DND-41 (cell line): ENCODE measurements around the gene RDH14.

Experiments
- CTCF ChIP-seq: IDR thresholded peaks from 2 replicates; pipeline ENCODE4 v1.5.1; 2012; ENCODE audit warnings: borderline replicate concordance, low read length, moderate library complexity, mild to moderate bottlenecking; ENCODE audit not compliant: poor library complexity, severe bottlenecking; ENCODE audit errors: extremely low read depth
- EZH2 ChIP-seq: IDR thresholded peaks from 3 replicates; pipeline ENCODE4 v1.6.1; 2012; ENCODE audit warnings: borderline replicate concordance, low read depth, mild to moderate bottlenecking, moderate library complexity, low read length, inconsistent platforms; ENCODE audit not compliant: severe bottlenecking

GRCh38 chr2:18551623-18552022 is 8.8 kb downstream of the RDH14 start:
- TF ChIP-seq CTCF: no peak
- TF ChIP-seq EZH2: no peak
